K562 (cell line): Measurements from ENCODE around the gene ZNF554. TPM values are rescaled to one million over a fixed set of nuclear protein-coding genes. Genes with fewer than 3 reads are reported as not detected.

ENCODE experiments used
- ATAC-seq: fragments of 200-7000 bp; cut with Tn5 transposase; 3 replicates; pipeline ENCODE4 v1.9.1; 2020; ENCODE audit warnings: moderate library complexity
- BruUV-seq: library from RNA; stranded (reverse); fragments of 400-500 nt; replicated peaks from 2 replicates; lab custom pipeline; 2021; lab: Mats Ljungman, UMichigan
- CTCF ChIA-PET: fragments of 300-600 bp; formaldehyde crosslinking; extraction: SDS; loops from one replicate; lab custom pipeline; 2021; ENCODE audit warnings: low intra/inter-chr PET ratio; lab: Yijun Ruan, JAX
- POLR2A ChIA-PET: fragments of 300-600, 350-650 bp; sonication (Branson Sonifier 250); formaldehyde crosslinking; extraction: SDS; loops from one replicate; lab custom pipeline; 2021; ENCODE audit warnings: antibody characterized with exemption, inconsistent platforms; lab: Yijun Ruan, JAX
- DNase-seq, 4 experiments: peaks; one replicate each; pipeline versions ENCODE4 v3.0.0 to v3.0.0-alpha.2; 2011 to 2018; ENCODE audit warnings: low spot score in 3 of 4, mixed read lengths in 3 of 4; ENCODE audit errors: extremely low read depth in 1 of 4
- FAIRE-seq: peaks from 2 replicates; lab custom pipeline; 2011; peaks lifted over from hg19 to GRCh38; lab: Jason Lieb, UNC
- H2AFZ ChIP-seq: 2 replicates; pipeline ENCODE4 v1.6.0; 2011; ENCODE audit warnings: low read depth, low read length, control low read depth, inconsistent platforms
- H3K27ac ChIP-seq: fragments of 200-600 bp; 3 replicates; pipeline ENCODE4 v1.8.0; 2011; ENCODE audit warnings: low read depth, mild to moderate bottlenecking, control low read depth, inconsistent platforms, low read length, moderate library complexity, mixed read lengths; ENCODE audit errors: extremely low read depth
- H3K27me3 ChIP-seq, 2 experiments: fragments of 300-600 bp in 1 of 2; 2 replicates in 1 of 2; 3 replicates in 1 of 2; pipeline versions ENCODE4 v1.6.0 to v1.8.0; 2011; ENCODE audit warnings: inconsistent platforms in 2 of 2, low read length in 2 of 2, mild to moderate bottlenecking in 1 of 2, mixed read lengths in 1 of 2, moderate library complexity in 1 of 2; ENCODE audit not compliant: control insufficient read depth in 2 of 2, insufficient read depth in 2 of 2
- H3K36me3 ChIP-seq: fragments of 300-600 bp; 3 replicates; pipeline ENCODE4 v1.8.0; 2011; ENCODE audit warnings: mild to moderate bottlenecking, low read length, inconsistent platforms; ENCODE audit not compliant: control insufficient read depth, insufficient read depth
- H3K4me1 ChIP-seq, 2 experiments: fragments of 200-600 bp in 1 of 2; replicated peaks in 1 of 2; 2 replicates in 1 of 2; 3 replicates in 1 of 2; pipeline versions ENCODE4 v1.5.1 to v1.8.0; 2011; ENCODE audit warnings: inconsistent platforms in 2 of 2, low read length in 2 of 2, mild to moderate bottlenecking in 1 of 2, mixed read lengths in 1 of 2, moderate library complexity in 1 of 2; ENCODE audit not compliant: control insufficient read depth in 2 of 2, insufficient read depth in 2 of 2
- H3K4me2 ChIP-seq: 2 replicates; pipeline ENCODE4 v1.6.1; 2011; ENCODE audit warnings: low read length, control low read depth, inconsistent platforms, mixed read lengths; ENCODE audit not compliant: insufficient read depth
- H3K4me3 ChIP-seq: fragments of 200-600 bp; sonication (generic), shearing (Covaris generic); 2 replicates; pipeline ENCODE4 v1.5.1; 2016; ENCODE audit warnings: control low read depth, inconsistent platforms
- H3K79me2 ChIP-seq: fragments of 200-600 bp; 3 replicates; pipeline ENCODE4 v1.8.0; 2011; ENCODE audit warnings: low read length, inconsistent platforms; ENCODE audit not compliant: control insufficient read depth, insufficient read depth
- H3K9ac ChIP-seq, 2 experiments: 2 replicates each; pipeline versions ENCODE4 v1.6.0 to v1.6.1; 2011; ENCODE audit warnings: low read depth in 2 of 2, low read length in 2 of 2, control low read depth in 1 of 2, inconsistent platforms in 1 of 2, mild to moderate bottlenecking in 1 of 2, mixed read lengths in 1 of 2; ENCODE audit not compliant: insufficient read depth in 1 of 2
- H3K9me1 ChIP-seq: one replicate; pipeline ENCODE4 v1.6.0; 2011; ENCODE audit warnings: inconsistent platforms, mild to moderate bottlenecking, low read length, moderate library complexity; ENCODE audit not compliant: control insufficient read depth, insufficient read depth
- H3K9me3 ChIP-seq: replicated peaks from 2 replicates; pipeline ENCODE4 v1.5.1; 2011; ENCODE audit warnings: low read depth, low read length, inconsistent platforms; ENCODE audit not compliant: control insufficient read depth, insufficient read depth
- H4K20me1 ChIP-seq: replicated peaks from 2 replicates; pipeline ENCODE4 v1.6.1; 2011; ENCODE audit warnings: low read length, inconsistent platforms, mixed read lengths; ENCODE audit not compliant: control insufficient read depth, insufficient read depth
- ARHGAP35 ChIP-seq: fragments of 450-650 bp; IDR thresholded peaks from 2 replicates; pipeline ENCODE4 v1.6.1; 2018; ENCODE audit not compliant: partially characterized antibody
- C11orf30 ChIP-seq: fragments of 450-650 bp; IDR thresholded peaks from 2 replicates; pipeline ENCODE4 v1.6.1; 2016; ENCODE audit warnings: low read depth, mild to moderate bottlenecking
- CTCFL ChIP-seq: IDR thresholded peaks from 2 replicates; pipeline ENCODE4 v1.6.1; 2011; ENCODE audit warnings: borderline replicate concordance, low read depth, mild to moderate bottlenecking, moderate library complexity, low read length; ENCODE audit not compliant: insufficient read depth, poor library complexity, severe bottlenecking
- FOXM1 ChIP-seq, 2 experiments: fragments of 450-650 bp in 1 of 2; sonication (generic) in 1 of 2; formaldehyde crosslinking in 1 of 2; IDR thresholded peaks; 2 replicates each; pipeline versions ENCODE4 v1.6.1 to v1.9.0; 2017 to 2022; ENCODE audit warnings: low read depth in 2 of 2, mild to moderate bottlenecking in 2 of 2, missing genetic modification reagents in 1 of 2, moderate library complexity in 1 of 2
- HDAC1 ChIP-seq, 2 experiments: fragments of 450-650 bp; IDR thresholded peaks; 2 replicates each; pipeline ENCODE4 v1.6.1; 2016 to 2017; ENCODE audit warnings: inconsistent platforms in 1 of 2, mild to moderate bottlenecking in 1 of 2, moderate library complexity in 1 of 2
- HEY1 ChIP-seq: fragments of 250-450 bp; sonication (Bioruptor Pico); IDR thresholded peaks from 2 replicates; pipeline ENCODE4 v1.5.0; 2020; ENCODE audit warnings: mild to moderate bottlenecking, moderate library complexity, borderline replicate concordance
- KDM1A ChIP-seq, 2 experiments: fragments of 450-650 bp; IDR thresholded peaks; 2 replicates each; pipeline ENCODE4 v1.6.1; 2016; ENCODE audit warnings: mild to moderate bottlenecking in 2 of 2
- KLF16 ChIP-seq: IDR thresholded peaks from 2 replicates; pipeline ENCODE4 v1.6.1; 2016; ENCODE audit warnings: antibody characterized with exemption
- MAFF ChIP-seq: IDR thresholded peaks from 2 replicates; pipeline ENCODE4 v1.6.1; 2012; ENCODE audit warnings: low read length, improper control_type of control experiment
- MYNN ChIP-seq, 2 experiments: sonication (generic); formaldehyde crosslinking in 1 of 2; IDR thresholded peaks; 2 replicates each; pipeline versions ENCODE4 v1.5.0 to v1.6.1; 2016 to 2020; ENCODE audit warnings: antibody characterized with exemption in 1 of 2, missing genetic modification reagents in 1 of 2
- POLR2B ChIP-seq: fragments of 450-650 bp; IDR thresholded peaks from 2 replicates; pipeline ENCODE4 v1.6.1; 2018; ENCODE audit warnings: low read depth; ENCODE audit not compliant: partially characterized antibody
- RBM25 ChIP-seq: fragments of 200-400 bp; formaldehyde crosslinking; IDR thresholded peaks from 2 replicates; pipeline ENCODE4 v1.6.1; 2018; ENCODE audit warnings: low read length, low read depth, moderate library complexity; ENCODE audit not compliant: severe bottlenecking
- RCOR1 ChIP-seq, 2 experiments: IDR thresholded peaks; 2 replicates each; pipeline ENCODE4 v1.6.1; 2012; ENCODE audit warnings: low read depth in 2 of 2, low read length in 2 of 2, borderline replicate concordance in 1 of 2, improper control_type of control experiment in 1 of 2
- SMARCA5 ChIP-seq: fragments of 450-650 bp; IDR thresholded peaks from 2 replicates; pipeline ENCODE4 v1.6.1; 2016
- TFAP4 ChIP-seq: sonication (generic); formaldehyde crosslinking; IDR thresholded peaks from 2 replicates; pipeline ENCODE4 v1.8.0; 2022; ENCODE audit warnings: missing genetic modification reagents, mild to moderate bottlenecking, moderate library complexity, borderline replicate concordance
- WGBS: fragments of 100-300 bp; shearing (Covaris generic); methylation state at CpG from one replicate; pipeline ENCODE4 v1.1.6; 2016; ENCODE audit warnings: low coverage, mixed read lengths; ENCODE audit not compliant: insufficient coverage; ENCODE audit errors: missing lambda C conversion rate; 5-methylcytosine and 5-hydroxymethylcytosine counted together
- in situ Hi-C: fragments of 300-500 bp; cut with MboI; formaldehyde crosslinking; loops from 4 replicates; pipeline ENCODE4 v1.15.0; 2018; ENCODE audit warnings: inconsistent platforms, mixed read lengths
- intact Hi-C: fragments of 100-400 bp; cut with micrococcal nuclease; formaldehyde crosslinking; loops from 2 replicates; pipeline ENCODE4 v1.14.2; 2022
- polyA plus RNA-seq, 8 experiments: library from polyadenylated mRNA; depleted of rRNA in 4 of 8; stranded (reverse) in 5 of 8; unstranded in 3 of 8; fragments of >200 nt; fragmentation: Nextera tagmentation in 2 of 8; fragmentation: Illumina TruSeq in 1 of 8; extraction: Ambion mirVana in 2 of 8; extraction: Trizol in 1 of 8; gene quantifications; 2 replicates each; pipeline versions ENCODE4 v1.2.1 to v1.2.3, GENCODE V29; 2011 to 2014; ENCODE audit warnings: inconsistent platforms in 1 of 8, missing spikeins in 1 of 8
- total RNA-seq, 7 experiments: library from RNA; depleted of rRNA in 6 of 7; stranded (reverse); fragments of >200 nt in 6 of 7; fragmentation: Illumina TruSeq in 2 of 7; extraction: Trizol in 2 of 7; gene quantifications; 2 replicates each; pipeline versions ENCODE4 v1.2.1 to v1.2.3, GENCODE V29; 2011 to 2021; ENCODE audit warnings: low replicate concordance in 1 of 7
- TF ChIP-seq, protein P1 (sequence below): sonication (generic); formaldehyde crosslinking; IDR thresholded peaks from 2 replicates; pipeline ENCODE4 v1.8.1; 2022; ENCODE audit warnings: missing genetic modification reagents

Gene ZNF554
- total and polyA plus RNA-seq, 9 of the 15 experiments (the other 6 are each of a cell fraction or from before 2014, with no cell fraction given): 0.07 to 1.8 (median 1.1) TPM

DNA sequence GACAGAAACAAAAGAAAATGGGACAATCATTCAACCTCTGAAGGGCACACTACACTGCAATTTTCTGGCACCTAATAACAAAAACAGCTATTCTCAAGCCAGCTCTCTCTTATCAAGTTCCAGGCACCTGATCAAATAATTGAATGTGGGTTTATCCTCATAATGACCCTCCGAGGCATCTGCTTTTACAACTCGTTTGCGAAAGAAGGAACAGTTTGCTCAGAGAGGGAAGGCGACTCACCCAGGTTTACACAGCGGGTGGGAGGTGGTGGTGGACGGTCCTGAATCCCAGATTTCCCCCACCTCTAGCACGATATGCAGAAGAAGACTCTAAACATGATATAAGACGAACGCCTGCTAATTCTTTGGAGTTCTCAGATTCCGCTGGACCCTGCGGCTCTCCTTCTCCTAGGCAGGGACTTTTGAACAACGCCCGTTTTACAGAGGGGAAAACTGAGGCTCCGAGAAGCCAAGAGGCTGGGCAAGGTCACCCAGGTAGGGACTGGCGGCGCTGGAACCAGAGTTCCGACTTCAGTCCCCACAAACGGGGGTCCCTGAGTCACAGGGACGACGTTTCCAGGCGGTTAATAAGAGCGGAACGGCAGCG lies 37.2 kb upstream of the ZNF554 start:
- Histone ChIP-seq H3K27me3 (no peaks in the 10 kb centered on the region), H3K9me3 (no peaks in the 10 kb centered on the region), H3K27ac (peak overlapping the region; percentile 93), H2AFZ (peak overlapping the region; percentile 75; the same call in 1 of the 2 replicates), H4K20me1 (peaks cover 13% of the 10 kb centered on the region), H3K36me3 (peaks cover 53% of the 10 kb centered on the region; the same call in 2 of the 3 replicates), H3K4me2 (peak overlapping the region; percentile 95), H3K4me3 (peak overlapping the region; percentile 95), H3K9ac (peak overlapping the region; percentile 98 to 99), H3K9me1 (no peaks in the 10 kb centered on the region), H3K4me1 (peaks cover 13 to 48% of the 10 kb centered on the region in 2 experiments; a peak in 4 of 5 replicates), H3K79me2 (peaks cover 79% of the 10 kb centered on the region)
- BruUV-seq: TSS peak; percentile 57
- DNase-seq (peak in 1 of 4 experiments; percentile 18), FAIRE-seq (peak; percentile 76), ATAC-seq (no peak)
- in situ Hi-C loops: no loop called here
- ChIA-PET POLR2A (interaction anchor here (0.7 to 1.3 kb wide), 3 partner anchors 8 to 60 kb away, joined by 3 to 7 read pairs (median 3); no protein-coding TSS in a partner anchor), CTCF (interaction anchor here (0.8 kb wide), 1 partner anchor 306 kb away, joined by 4 read pairs; the partner anchor contains the start of gene GADD45B)
- under 1% methylated on average over 24 of the region's 24 CpGs for WGBS
- intact Hi-C loops: loop anchor here (1.0 kb wide), 1 partner anchor 42 kb away; the partner anchor contains the start of gene SLC39A3
- TF ChIP-seq MYNN (IDR thresholded peaks at IDR 0.05) (no peak), MYNN (CRISPR knock-in tag; IDR thresholded peaks at IDR 0.05) (no peak), RBM25 (peak; percentile 79), RCOR1 (IDR thresholded peaks at IDR 0.05; ENCODE audit: borderline replicate concordance in 1 of 2, low read depth in 2 of 2, low read length in 2 of 2) (peak in 1 of 2 experiments; percentile 47; a peak in 1 of 4 replicates), KDM1A (IDR thresholded peaks at IDR 0.05) (peak; percentile 64 to 71; a peak in 3 of 4 replicates), CTCFL (no peak), HEY1 (CRISPR knock-in tag) (no peak), C11orf30 (no peak), POLR2B (no peak), HDAC1 (IDR thresholded peaks at IDR 0.05) (no peak), ARHGAP35 (no peak), FOXM1 (IDR thresholded peaks at IDR 0.05; ENCODE audit: low read depth) (no peak), FOXM1 (CRISPR knock-in tag; IDR thresholded peaks at IDR 0.05; ENCODE audit: low read depth) (0 out of 2 replicates have a peak, but pooled peaks have one; percentile 6), SMARCA5 (peak; percentile 77; the same call in 1 of the 2 replicates), MAFF (no peak), KLF16 (no peak), TFAP4 (CRISPR knock-in tag) (no peak)
- TF ChIP-seq, protein P1, sequence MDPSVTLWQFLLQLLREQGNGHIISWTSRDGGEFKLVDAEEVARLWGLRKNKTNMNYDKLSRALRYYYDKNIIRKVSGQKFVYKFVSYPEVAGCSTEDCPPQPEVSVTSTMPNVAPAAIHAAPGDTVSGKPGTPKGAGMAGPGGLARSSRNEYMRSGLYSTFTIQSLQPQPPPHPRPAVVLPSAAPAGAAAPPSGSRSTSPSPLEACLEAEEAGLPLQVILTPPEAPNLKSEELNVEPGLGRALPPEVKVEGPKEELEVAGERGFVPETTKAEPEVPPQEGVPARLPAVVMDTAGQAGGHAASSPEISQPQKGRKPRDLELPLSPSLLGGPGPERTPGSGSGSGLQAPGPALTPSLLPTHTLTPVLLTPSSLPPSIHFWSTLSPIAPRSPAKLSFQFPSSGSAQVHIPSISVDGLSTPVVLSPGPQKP: no peak
